ENCODE results near the gene SDF2L1. TPM values are rescaled to one million over a fixed set of nuclear protein-coding genes. Genes with fewer than 3 reads are reported as not detected.
"Not testable (repeated sequence)": the region's sequence is repeated elsewhere in the genome, so short reads cannot be mapped to it uniquely, and the experiment has no call there.

SDF2L1 gene
- total RNA-seq, 4 donors from 2014 or later: 60.2 to 444 (median 210) TPM

GRCh38 chr22:21635771-21636510, 6.2 kb upstream of the SDF2L1 start:
- Histone ChIP-seq H3K9me3 (no peaks in the 10 kb centered on the region), H3K4me3 (replicated peaks in 1 of 3) (no peak overlapping the region), H3K36me3 (no peaks in the 10 kb centered on the region), H3K27ac (no peak overlapping the region), H3K4me1 (peaks cover 6 to 9% of the 10 kb centered on the region in 2 donors), H3K27me3 (no peaks in the 10 kb centered on the region)
- WGBS, 2 donors: 83 to 84% methylated on average over 13 to 14 of the region's 15 CpGs
- no peak for TF ChIP-seq POLR2A (IDR thresholded peaks at IDR 0.05)
- TF ChIP-seq, protein P1, sequence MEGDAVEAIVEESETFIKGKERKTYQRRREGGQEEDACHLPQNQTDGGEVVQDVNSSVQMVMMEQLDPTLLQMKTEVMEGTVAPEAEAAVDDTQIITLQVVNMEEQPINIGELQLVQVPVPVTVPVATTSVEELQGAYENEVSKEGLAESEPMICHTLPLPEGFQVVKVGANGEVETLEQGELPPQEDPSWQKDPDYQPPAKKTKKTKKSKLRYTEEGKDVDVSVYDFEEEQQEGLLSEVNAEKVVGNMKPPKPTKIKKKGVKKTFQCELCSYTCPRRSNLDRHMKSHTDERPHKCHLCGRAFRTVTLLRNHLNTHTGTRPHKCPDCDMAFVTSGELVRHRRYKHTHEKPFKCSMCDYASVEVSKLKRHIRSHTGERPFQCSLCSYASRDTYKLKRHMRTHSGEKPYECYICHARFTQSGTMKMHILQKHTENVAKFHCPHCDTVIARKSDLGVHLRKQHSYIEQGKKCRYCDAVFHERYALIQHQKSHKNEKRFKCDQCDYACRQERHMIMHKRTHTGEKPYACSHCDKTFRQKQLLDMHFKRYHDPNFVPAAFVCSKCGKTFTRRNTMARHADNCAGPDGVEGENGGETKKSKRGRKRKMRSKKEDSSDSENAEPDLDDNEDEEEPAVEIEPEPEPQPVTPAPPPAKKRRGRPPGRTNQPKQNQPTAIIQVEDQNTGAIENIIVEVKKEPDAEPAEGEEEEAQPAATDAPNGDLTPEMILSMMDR (IDR thresholded peaks at IDR 0.05): no peak
- DNase-seq: no peak
- intact Hi-C loops (cut with DNase I): no loop called here

DNA sequence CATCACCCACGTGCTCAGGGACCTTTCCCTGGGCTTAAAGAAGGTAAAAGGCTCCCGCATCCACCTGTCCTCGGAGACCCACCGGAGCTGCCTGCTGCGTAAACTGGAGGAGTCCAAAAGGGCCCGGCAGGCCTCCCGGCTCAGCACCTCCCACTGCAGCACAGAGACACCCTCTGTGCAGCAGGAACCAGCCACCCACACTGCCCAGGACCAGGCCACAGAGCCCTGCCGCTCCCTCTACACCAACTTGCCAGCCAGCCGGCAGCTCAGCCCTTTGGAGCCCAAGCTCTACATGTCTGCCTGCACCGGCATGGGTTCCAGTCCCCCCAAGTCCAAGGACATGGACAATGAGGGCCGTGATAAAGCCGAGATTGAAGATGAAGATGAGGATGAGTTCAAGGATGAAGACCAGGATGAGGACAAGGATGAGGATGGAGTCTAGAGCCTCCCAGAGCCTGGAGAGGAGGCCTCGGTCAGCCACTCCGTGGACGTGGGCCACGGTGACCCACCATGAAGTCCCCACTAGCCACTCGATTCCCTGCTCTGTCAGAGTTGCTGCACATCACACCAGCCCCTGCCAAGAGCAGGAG, 5.4 kb upstream of the SDF2L1 start:
- intact Hi-C loops (cut with DNase I): no loop called here
- WGBS, 2 donors: 91 to 95% methylated on average over 17 of the region's 17 CpGs
- Histone ChIP-seq H3K36me3 (no peaks in the 10 kb centered on the region), H3K27me3 (no peaks in the 10 kb centered on the region), H3K27ac (no peak overlapping the region), H3K4me3 (replicated peaks in 1 of 3) (no peak overlapping the region), H3K9me3 (no peaks in the 10 kb centered on the region), H3K4me1 (peaks cover 12 to 13% of the 10 kb centered on the region in 2 donors)
- DNase-seq: no peak
- TF ChIP-seq, protein P1 (IDR thresholded peaks at IDR 0.05): no peak
- TF ChIP-seq POLR2A (IDR thresholded peaks at IDR 0.05): no peak

DNA sequence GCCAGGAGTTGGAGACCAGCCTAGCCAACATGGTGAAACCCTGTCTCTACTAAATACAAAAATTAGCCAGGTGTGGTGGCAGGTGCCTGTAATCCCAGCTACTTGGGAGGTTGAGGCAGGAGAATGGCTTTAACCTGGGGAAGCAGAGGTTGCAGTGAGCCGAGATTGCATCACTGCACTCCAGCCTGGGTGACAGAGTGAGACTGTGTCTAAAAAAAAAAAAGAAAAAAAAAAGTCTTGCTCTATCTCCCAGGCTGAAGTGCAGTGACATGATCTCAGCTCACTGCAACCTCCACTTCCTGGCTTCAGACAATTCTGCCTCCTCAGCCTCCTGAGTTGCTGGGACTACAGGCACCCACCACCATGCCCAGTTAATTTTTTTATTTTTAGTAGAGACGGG, 4.7 kb upstream of the SDF2L1 start:
- intact Hi-C loops (cut with DNase I); H3K27me3 ChIP-seq; H3K9me3 ChIP-seq; H3K36me3 ChIP-seq; DNase-seq; H3K4me3 ChIP-seq (replicated peaks in 1 of 3); H3K27ac ChIP-seq: not testable (repeated sequence)
- WGBS, 2 donors: 81 to 94% methylated on average over 2 of the region's 2 CpGs
- H3K4me1 ChIP-seq: peaks cover 12 to 13% of the 10 kb centered on the region in 2 donors

DNA sequence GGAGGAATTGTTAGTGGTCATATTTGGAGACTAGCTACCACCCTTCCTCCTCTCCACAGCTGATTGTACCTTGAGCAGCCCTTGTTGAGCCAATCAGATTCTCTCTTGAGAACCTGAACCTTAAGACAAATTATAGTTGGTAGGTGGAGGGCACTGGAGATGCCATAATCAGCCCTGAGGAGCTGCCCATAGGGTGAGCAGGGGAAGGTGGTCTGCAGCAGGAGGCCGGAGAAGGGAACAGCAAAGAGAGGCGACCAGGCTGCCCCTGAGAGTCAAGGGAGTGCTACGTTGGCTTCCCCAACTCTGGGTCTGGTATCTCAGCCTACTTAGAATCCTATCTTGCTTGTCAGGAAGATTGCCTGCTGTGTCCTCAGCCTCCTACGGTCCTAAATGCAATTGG, 2.7 kb upstream of the SDF2L1 start:
- no peaks in the 10 kb centered on the region for H3K27me3 ChIP-seq
- DNase-seq: no peak
- TF ChIP-seq, protein P1 (IDR thresholded peaks at IDR 0.05): no peak
- TF ChIP-seq POLR2A (IDR thresholded peaks at IDR 0.05): no peak
- peaks cover 22 to 24% of the 10 kb centered on the region in 2 donors for H3K4me1 ChIP-seq
- intact Hi-C loops (cut with DNase I): no loop called here
- H3K36me3 ChIP-seq: peaks cover 0 to 5% of the 10 kb centered on the region in 2 donors
- peak overlapping the region in 2 of 3 donors; percentile 49 to 56 for H3K27ac ChIP-seq
- no peaks in the 10 kb centered on the region for H3K9me3 ChIP-seq
- H3K4me3 ChIP-seq (replicated peaks in 1 of 3): no peak overlapping the region
- 86 to 87% methylated on average over 4 of the region's 4 CpGs for WGBS, 2 donors

GRCh38 chr22:21640810-21641209, 1.3 kb upstream of the SDF2L1 start:
- intact Hi-C loops (cut with DNase I): no loop called here
- Histone ChIP-seq H3K4me3 (replicated peaks in 1 of 3) (no peak overlapping the region), H3K9me3 (no peaks in the 10 kb centered on the region), H3K4me1 (peaks cover 22 to 24% of the 10 kb centered on the region in 2 donors), H3K27me3 (no peaks in the 10 kb centered on the region), H3K27ac (peak overlapping the region in 1 of 3 donors; percentile 49), H3K36me3 (peaks cover 0 to 12% of the 10 kb centered on the region in 2 donors)
- TF ChIP-seq, protein P1 (IDR thresholded peaks at IDR 0.05): no peak
- TF ChIP-seq POLR2A (IDR thresholded peaks at IDR 0.05): no peak
- DNase-seq: no peak
- WGBS, 2 donors: 85 to 87% methylated on average over 5 of the region's 5 CpGs

All from thyroid gland (tissue), 4 donors.